Gastroesophageal sphincter (tissue), 3 donors: Measurements from ENCODE around the gene ADAMTSL3.

Experiments
- CTCF ChIP-seq, 4 experiments: fragments of 200-600 bp in 2 of 4; fragments of 450-650 bp in 2 of 4; sonication (generic) in 1 of 4; IDR thresholded peaks; one replicate each; pipeline ENCODE4 v1.5.1; 2017 to 2019; ENCODE audit warnings: antibody characterized with exemption in 4 of 4, mild to moderate bottlenecking in 2 of 4, moderate library complexity in 2 of 4
- POLR2A ChIP-seq, 2 donors: fragments of 450-650 bp; IDR thresholded peaks; one replicate each; pipeline ENCODE4 v1.6.1; 2017; ENCODE audit warnings: antibody characterized with exemption in 2 of 2, mild to moderate bottlenecking in 2 of 2, moderate library complexity in 1 of 2

- TF ChIP-seq CTCF (IDR thresholded peaks at IDR 0.05) (no peak), POLR2A (IDR thresholded peaks at IDR 0.05) (no peak)
Measured at GRCh38 chr15:84050076-84050475, 396.2 kb downstream of the ADAMTSL3 start.
